ENCODE results near the gene FOXF2. TPM values are rescaled to one million over a fixed set of nuclear protein-coding genes. Genes with fewer than 3 reads are reported as not detected.

The FOXF2 gene
- total RNA-seq, 1 donor from 2014 or later: not detected

DNA sequence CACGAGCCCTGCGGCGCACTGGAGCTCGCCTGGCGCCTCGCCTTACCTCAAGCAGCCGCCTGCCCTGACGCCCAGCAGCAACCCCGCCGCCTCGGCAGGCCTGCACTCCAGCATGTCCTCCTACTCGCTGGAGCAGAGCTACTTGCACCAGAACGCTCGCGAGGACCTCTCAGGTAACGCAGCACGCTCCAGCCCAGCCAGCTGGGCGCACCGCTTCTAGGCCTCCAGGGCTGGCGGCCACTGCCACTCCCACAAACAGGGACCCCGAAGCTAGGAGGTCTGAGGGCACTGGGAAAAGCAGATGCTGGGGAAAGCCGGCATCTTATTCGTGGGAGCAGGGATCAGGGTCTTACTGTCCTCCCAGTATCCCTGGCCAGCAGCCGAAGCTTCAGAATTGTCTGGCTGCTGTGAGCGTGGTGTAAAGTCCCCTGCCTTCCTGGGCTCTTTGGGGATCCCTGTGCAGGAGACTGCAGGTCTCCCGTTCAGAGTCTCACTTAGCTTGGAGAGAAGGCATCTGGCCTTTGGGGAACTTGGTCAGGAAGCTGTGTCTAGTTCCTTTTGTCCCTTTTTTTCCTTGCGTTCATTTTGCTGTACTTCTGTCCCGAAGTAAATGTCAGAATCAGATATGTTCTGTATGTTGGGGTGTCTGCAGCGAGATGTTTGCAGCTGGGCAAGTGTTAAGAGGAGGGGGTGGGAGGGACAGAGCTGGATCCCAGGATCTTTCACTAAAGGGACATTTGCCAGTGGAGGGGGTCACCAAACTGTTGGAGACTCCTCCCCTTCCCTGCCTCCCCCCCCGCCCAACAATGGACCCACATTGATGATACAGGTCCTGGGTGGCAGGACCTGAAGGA, 1.8 kb downstream of the FOXF2 start:
- Mint-ChIP-seq H3K27ac (no peak overlapping the region), H3K4me1 (ENCODE audit: low read depth) (peaks cover 4% of the 10 kb centered on the region), H3K9me3 (ENCODE audit: low read depth) (no peaks in the 10 kb centered on the region), H3K27me3 (peaks cover 81% of the 10 kb centered on the region), H3K4me3 (ENCODE audit: low read depth) (no peak overlapping the region), H3K36me3 (ENCODE audit: insufficient read depth) (no peaks in the 10 kb centered on the region)
- TF ChIP-seq, protein P1, sequence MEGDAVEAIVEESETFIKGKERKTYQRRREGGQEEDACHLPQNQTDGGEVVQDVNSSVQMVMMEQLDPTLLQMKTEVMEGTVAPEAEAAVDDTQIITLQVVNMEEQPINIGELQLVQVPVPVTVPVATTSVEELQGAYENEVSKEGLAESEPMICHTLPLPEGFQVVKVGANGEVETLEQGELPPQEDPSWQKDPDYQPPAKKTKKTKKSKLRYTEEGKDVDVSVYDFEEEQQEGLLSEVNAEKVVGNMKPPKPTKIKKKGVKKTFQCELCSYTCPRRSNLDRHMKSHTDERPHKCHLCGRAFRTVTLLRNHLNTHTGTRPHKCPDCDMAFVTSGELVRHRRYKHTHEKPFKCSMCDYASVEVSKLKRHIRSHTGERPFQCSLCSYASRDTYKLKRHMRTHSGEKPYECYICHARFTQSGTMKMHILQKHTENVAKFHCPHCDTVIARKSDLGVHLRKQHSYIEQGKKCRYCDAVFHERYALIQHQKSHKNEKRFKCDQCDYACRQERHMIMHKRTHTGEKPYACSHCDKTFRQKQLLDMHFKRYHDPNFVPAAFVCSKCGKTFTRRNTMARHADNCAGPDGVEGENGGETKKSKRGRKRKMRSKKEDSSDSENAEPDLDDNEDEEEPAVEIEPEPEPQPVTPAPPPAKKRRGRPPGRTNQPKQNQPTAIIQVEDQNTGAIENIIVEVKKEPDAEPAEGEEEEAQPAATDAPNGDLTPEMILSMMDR (IDR thresholded peaks at IDR 0.05; ENCODE audit: unreplicated experiment): no peak
- no peak for DNase-seq (ENCODE audit: low spot score, unreplicated experiment)

DNA sequence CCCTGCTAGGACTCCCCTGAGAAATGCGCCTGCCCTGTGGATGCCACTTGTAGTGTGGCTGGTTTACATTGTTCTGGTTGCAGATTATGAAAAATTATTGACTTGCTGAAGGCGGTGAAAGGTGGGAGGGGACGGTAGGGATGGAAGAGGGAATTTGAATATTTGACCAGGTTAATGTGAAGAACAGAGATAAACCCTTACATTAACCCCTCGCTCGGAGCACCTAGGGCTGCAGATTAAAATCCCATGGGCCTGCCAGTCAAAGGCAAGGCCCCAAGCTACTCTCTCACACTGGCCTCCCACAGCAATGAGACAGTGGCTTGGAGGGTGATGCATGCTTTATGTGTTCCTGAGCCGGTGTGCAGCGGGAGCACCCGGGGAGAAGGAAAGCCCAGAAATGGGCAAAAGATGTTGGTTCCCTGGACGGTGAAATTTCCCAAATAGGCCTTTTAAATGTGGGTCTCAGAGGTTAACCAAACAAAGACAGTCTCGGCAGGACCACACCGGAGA, 2.5 kb downstream of the FOXF2 start:
- H3K9me3 Mint-ChIP-seq (ENCODE audit: low read depth): no peaks in the 10 kb centered on the region
- H3K27ac Mint-ChIP-seq: no peak overlapping the region
- H3K4me1 Mint-ChIP-seq (ENCODE audit: low read depth): peaks cover 4% of the 10 kb centered on the region
- peaks cover 81% of the 10 kb centered on the region for H3K27me3 Mint-ChIP-seq
- H3K36me3 Mint-ChIP-seq (ENCODE audit: insufficient read depth): no peaks in the 10 kb centered on the region
- no peak overlapping the region for H3K4me3 Mint-ChIP-seq (ENCODE audit: low read depth)
- DNase-seq (ENCODE audit: low spot score, unreplicated experiment): no peak
- TF ChIP-seq, protein P1 (IDR thresholded peaks at IDR 0.05; ENCODE audit: unreplicated experiment): no peak

DNA sequence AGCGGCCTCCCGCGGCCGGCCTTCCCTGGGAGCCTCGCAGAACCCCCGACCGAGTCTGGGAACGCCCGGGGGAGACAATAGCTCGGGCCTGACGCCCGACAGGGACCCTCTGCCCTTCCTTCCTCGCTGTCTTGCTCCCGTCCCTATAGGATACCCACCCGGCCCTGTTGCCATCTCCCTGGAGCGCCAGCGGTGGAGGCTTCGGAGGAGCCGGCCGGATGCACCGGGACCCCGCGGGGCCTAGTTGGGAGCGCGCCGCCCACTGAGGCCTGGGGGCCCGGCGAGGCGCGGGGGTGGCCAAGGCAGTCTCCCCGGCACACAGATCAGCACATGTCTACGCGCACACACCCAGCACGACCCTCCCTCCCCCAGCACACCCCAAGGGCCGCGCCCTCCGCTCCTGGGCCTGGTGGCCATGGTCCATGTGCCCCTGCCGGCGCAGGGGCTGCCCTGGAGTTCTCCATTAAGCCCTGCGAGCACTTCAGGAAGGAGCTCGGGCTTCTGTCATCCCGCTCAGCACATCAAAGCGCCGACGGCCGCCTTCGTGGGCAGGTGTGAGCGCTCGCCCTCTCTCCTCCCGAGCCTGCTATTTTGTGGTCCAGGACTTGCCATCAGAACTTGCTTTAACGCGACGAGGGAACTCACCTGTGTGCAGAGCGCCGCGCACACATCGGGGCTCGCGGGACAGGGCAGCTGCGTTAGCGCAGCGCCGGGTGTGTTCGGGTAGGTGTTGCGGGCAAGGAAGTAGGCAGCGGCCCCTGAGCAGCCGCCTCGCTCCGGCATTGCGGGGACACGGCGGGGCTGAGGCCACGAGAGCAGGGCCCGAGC, 3.7 kb downstream of the FOXF2 start:
- Mint-ChIP-seq H3K4me1 (ENCODE audit: low read depth) (peaks cover 4% of the 10 kb centered on the region), H3K27ac (no peak overlapping the region), H3K4me3 (ENCODE audit: low read depth) (no peak overlapping the region), H3K9me3 (ENCODE audit: low read depth) (no peaks in the 10 kb centered on the region), H3K36me3 (ENCODE audit: insufficient read depth) (no peaks in the 10 kb centered on the region), H3K27me3 (peaks cover 81% of the 10 kb centered on the region)
- no peak for DNase-seq (ENCODE audit: low spot score, unreplicated experiment)
- TF ChIP-seq, protein P1 (IDR thresholded peaks at IDR 0.05; ENCODE audit: unreplicated experiment): no peak

DNA sequence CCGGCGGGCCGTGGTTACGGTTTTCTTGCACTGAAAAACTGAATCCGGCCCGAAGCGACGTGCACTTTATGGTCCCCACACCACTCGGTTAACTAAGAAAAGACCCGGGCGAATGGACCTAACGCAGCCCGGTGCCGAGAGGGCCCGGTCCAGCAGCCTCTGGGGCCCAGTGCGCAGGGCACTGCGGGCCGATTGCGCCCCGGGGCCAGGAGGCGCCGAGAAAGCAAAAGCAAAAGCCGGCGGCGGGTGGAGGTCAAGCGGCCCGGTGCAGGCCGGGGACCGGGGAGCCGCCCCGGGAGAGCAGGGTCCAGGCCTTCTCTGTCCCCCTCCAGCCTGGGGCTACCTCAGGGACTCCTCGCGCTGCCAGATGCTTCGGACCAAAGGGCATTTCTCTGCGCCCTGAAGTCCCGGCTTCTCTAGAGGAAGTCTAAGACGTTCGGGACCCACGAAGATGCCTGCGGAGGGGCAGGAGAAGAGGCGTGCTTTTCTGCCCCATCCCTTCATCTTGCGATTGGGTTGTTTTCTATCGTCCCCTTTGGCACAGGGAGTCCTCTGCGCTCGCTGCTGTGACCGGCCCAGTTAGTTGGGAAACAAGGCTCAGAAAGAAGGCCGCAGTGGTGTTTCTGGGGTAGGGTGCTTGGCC, 4.4 kb downstream of the FOXF2 start:
- no peak overlapping the region for H3K4me3 Mint-ChIP-seq (ENCODE audit: low read depth)
- peaks cover 80% of the 10 kb centered on the region for H3K27me3 Mint-ChIP-seq
- no peaks in the 10 kb centered on the region for H3K9me3 Mint-ChIP-seq (ENCODE audit: low read depth)
- no peaks in the 10 kb centered on the region for H3K36me3 Mint-ChIP-seq (ENCODE audit: insufficient read depth)
- no peak for DNase-seq (ENCODE audit: low spot score, unreplicated experiment)
- H3K27ac Mint-ChIP-seq: no peak overlapping the region
- TF ChIP-seq, protein P1 (IDR thresholded peaks at IDR 0.05; ENCODE audit: unreplicated experiment): no peak
- peaks cover 3% of the 10 kb centered on the region for H3K4me1 Mint-ChIP-seq (ENCODE audit: low read depth)
